K562 (cell line): Measurements from ENCODE around the gene LRRK1.

Experiments
- BCLAF1 ChIP-seq, 2 experiments: fragments of 450-650 bp in 1 of 2; IDR thresholded peaks; 2 replicates each; pipeline ENCODE4 v1.6.1; 2011 to 2017; ENCODE audit warnings: low read depth in 2 of 2, antibody characterized with exemption in 1 of 2, borderline replicate concordance in 1 of 2, low read length in 1 of 2, mild to moderate bottlenecking in 1 of 2, mixed read lengths in 1 of 2; ENCODE audit not compliant: control insufficient read depth in 1 of 2
- CTCF ChIP-seq, 3 experiments: IDR thresholded peaks in 2 of 3; conservative IDR thresholded peaks in 1 of 3; 2 replicates each; pipeline ENCODE4 v1.5.1; 2011 to 2012; ENCODE audit warnings: low read length in 3 of 3, mild to moderate bottlenecking in 3 of 3, control low read depth in 2 of 3, improper control_type of control experiment in 1 of 3, inconsistent platforms in 1 of 3, low read depth in 1 of 3, mixed read lengths in 1 of 3, moderate library complexity in 1 of 3; ENCODE audit not compliant: insufficient read depth in 2 of 3
- EZH2 ChIP-seq: IDR thresholded peaks from 2 replicates; pipeline ENCODE4 v1.6.1; 2012; ENCODE audit warnings: low read depth, mild to moderate bottlenecking, inconsistent platforms, low read length, borderline replicate concordance
- FOSL1 ChIP-seq: fragments of 200-800 bp; sonication (Bioruptor generic); conservative IDR thresholded peaks from 2 replicates; pipeline ENCODE4 v1.6.1; 2016; ENCODE audit warnings: missing genetic modification characterization, missing compliant biosample characterization
- GABPA ChIP-seq: fragments of 200-800 bp; sonication (Bioruptor generic); conservative IDR thresholded peaks from 2 replicates; pipeline ENCODE4 v1.6.1; 2016; ENCODE audit warnings: low read depth, missing genetic modification characterization, missing compliant biosample characterization
- KHSRP ChIP-seq: fragments of 450-650 bp; IDR thresholded peaks from 2 replicates; pipeline ENCODE4 v1.6.1; 2017
- NCOR1 ChIP-seq: fragments of 450-650 bp; IDR thresholded peaks from 2 replicates; pipeline ENCODE4 v1.6.1; 2016; ENCODE audit warnings: mild to moderate bottlenecking, moderate library complexity
- NR2C1 ChIP-seq, 2 experiments: fragments of 450-650 bp; IDR thresholded peaks; 2 replicates each; pipeline ENCODE4 v1.6.1; 2017; ENCODE audit warnings: mild to moderate bottlenecking in 2 of 2, antibody characterized with exemption in 1 of 2, inconsistent platforms in 1 of 2, missing compliant biosample characterization in 1 of 2, missing genetic modification characterization in 1 of 2
- POLR2A ChIP-seq: fragments of 450-650 bp; conservative IDR thresholded peaks from 2 replicates; pipeline ENCODE4 v1.6.1; 2016
- PRPF4 ChIP-seq: fragments of 200-400 bp; formaldehyde crosslinking; IDR thresholded peaks from one replicate; pipeline ENCODE4 v1.6.1; 2017; ENCODE audit warnings: low read length, low read depth, mild to moderate bottlenecking; ENCODE audit not compliant: insufficient read depth, poor library complexity, severe bottlenecking
- SNRNP70 ChIP-seq: fragments of 200-400 bp; formaldehyde crosslinking; optimal IDR thresholded peaks from 2 replicates; pipeline ENCODE3; 2017; ENCODE audit warnings: low read depth, low read length
- ZBTB33 ChIP-seq: sonication (generic); formaldehyde crosslinking; IDR thresholded peaks from 2 replicates; pipeline ENCODE4 v1.8.1; 2023; ENCODE audit warnings: mild to moderate bottlenecking, missing genetic modification reagents
- ZNF124 ChIP-seq: sonication (generic); formaldehyde crosslinking; IDR thresholded peaks from 2 replicates; pipeline ENCODE4 v1.8.1; 2022; ENCODE audit warnings: missing genetic modification reagents
- ZNF592 ChIP-seq: fragments of 450-650 bp; IDR thresholded peaks from 2 replicates; pipeline ENCODE4 v1.6.1; 2017; ENCODE audit warnings: antibody characterized with exemption, mild to moderate bottlenecking

- TF ChIP-seq KHSRP = no peak
- TF ChIP-seq BCLAF1 (IDR thresholded peaks at IDR 0.05; ENCODE audit: borderline replicate concordance in 1 of 2, control insufficient read depth in 1 of 2, low read depth in 2 of 2, low read length in 1 of 2) = no peak
- no peak for TF ChIP-seq POLR2A
- TF ChIP-seq EZH2 = no peak
- no peak for TF ChIP-seq PRPF4
- no peak for TF ChIP-seq NR2C1 (IDR thresholded peaks at IDR 0.05)
- TF ChIP-seq NR2C1 (tag; IDR thresholded peaks at IDR 0.05) = no peak
- TF ChIP-seq FOSL1 (tag) = no peak
- no peak for TF ChIP-seq GABPA
- TF ChIP-seq NCOR1 = no peak
- TF ChIP-seq ZNF124 = no peak
- TF ChIP-seq CTCF (IDR thresholded peaks at IDR 0.05 in 2 of 3, conservative IDR thresholded peaks at IDR 0.05 in 1 of 3; ENCODE audit: insufficient read depth in 2 of 3, low read depth in 1 of 3, low read length in 3 of 3) = no peak
- no peak for TF ChIP-seq ZNF592
- TF ChIP-seq SNRNP70 = no peak
- no peak for TF ChIP-seq ZBTB33
Measured at GRCh38 chr15:101003081-101003480, 83.9 kb downstream of the LRRK1 start.
